Stimulated activated CD8-positive, alpha-beta memory T cell treated with anti-CD3 and anti-CD28 coated beads, Interleukin-15, amount 100 ng/mL, for 48 hours (primary cell): ENCODE data around the gene TSPAN7.

Experiments used
- DNase-seq, 2 donors: peaks; one replicate each; pipeline ENCODE4 v3.0.0-alpha.2; 2020; ENCODE audit warnings: low read depth in 2 of 2

Gene TSPAN7

GRCh38 chrX:38646129-38646528 is 84.8 kb downstream of the TSPAN7 start:
- DNase-seq, result no peak

GRCh38 chrX:38649221-38649620 is 87.9 kb downstream of the TSPAN7 start:
- DNase-seq, result no peak

- no peak for DNase-seq
Observed at GRCh38 chrX:38649674-38650647, 88.6 kb downstream of the TSPAN7 start.

GRCh38 chrX:38651625-38652601 is 90.6 kb downstream of the TSPAN7 start:
- DNase-seq, result no peak

- DNase-seq, result no peak
Observed at GRCh38 chrX:38652934-38653442, 91.6 kb downstream of the TSPAN7 start.

- no peak for DNase-seq
Observed at GRCh38 chrX:38654302-38654701, 93.0 kb downstream of the TSPAN7 start.

GRCh38 chrX:38656350-38656915 is 95.1 kb downstream of the TSPAN7 start:
- DNase-seq, result no peak

- no peak for DNase-seq
Observed at GRCh38 chrX:38657562-38657961, 96.2 kb downstream of the TSPAN7 start.

GRCh38 chrX:38660395-38661102 is 99.2 kb downstream of the TSPAN7 start:
- DNase-seq, result no peak

GRCh38 chrX:38661103-38661441 is 99.7 kb downstream of the TSPAN7 start:
- no peak for DNase-seq

GRCh38 chrX:38661561-38661960 is 100.2 kb downstream of the TSPAN7 start:
- DNase-seq, result no peak

GRCh38 chrX:38662640-38663039 is 101.3 kb downstream of the TSPAN7 start:
- no peak for DNase-seq

GRCh38 chrX:38664285-38664684 is 102.9 kb downstream of the TSPAN7 start:
- DNase-seq, result no peak

- no peak for DNase-seq
Observed at GRCh38 chrX:38666909-38667308, 105.6 kb downstream of the TSPAN7 start.

- DNase-seq, result no peak
Observed at GRCh38 chrX:38668771-38669170, 107.4 kb downstream of the TSPAN7 start.

- no peak for DNase-seq
Observed at GRCh38 chrX:38669428-38669827, 108.1 kb downstream of the TSPAN7 start.

GRCh38 chrX:38672646-38673045 is 111.3 kb downstream of the TSPAN7 start:
- no peak for DNase-seq

GRCh38 chrX:38675856-38676255 is 114.5 kb downstream of the TSPAN7 start:
- DNase-seq, result no peak

GRCh38 chrX:38678183-38678582 is 116.8 kb downstream of the TSPAN7 start:
- DNase-seq, result no peak

- no peak for DNase-seq
Observed at GRCh38 chrX:38678821-38679220, 117.5 kb downstream of the TSPAN7 start.

- no peak for DNase-seq
Observed at GRCh38 chrX:38679695-38680094, 118.4 kb downstream of the TSPAN7 start.
